Measurements from ENCODE around the gene GALNT18.

The GALNT18 gene

GRCh38 chr11:11622340-11622706, 518 bp upstream of the GALNT18 start:
- POLR2A ChIA-PET, result no interaction called here
- DNase-seq (ENCODE audit: extremely low spot score), result no peak
- CTCF ChIA-PET, result interaction anchor here (1.0 to 3.0 kb wide), 7 partner anchors 10 to 585 kb away, joined by 3 to 14 read pairs (median 3); no protein-coding TSS in a partner anchor

GRCh38 chr11:11620921-11621572, 758 bp downstream of the GALNT18 start:
- TF ChIP-seq, protein P1, sequence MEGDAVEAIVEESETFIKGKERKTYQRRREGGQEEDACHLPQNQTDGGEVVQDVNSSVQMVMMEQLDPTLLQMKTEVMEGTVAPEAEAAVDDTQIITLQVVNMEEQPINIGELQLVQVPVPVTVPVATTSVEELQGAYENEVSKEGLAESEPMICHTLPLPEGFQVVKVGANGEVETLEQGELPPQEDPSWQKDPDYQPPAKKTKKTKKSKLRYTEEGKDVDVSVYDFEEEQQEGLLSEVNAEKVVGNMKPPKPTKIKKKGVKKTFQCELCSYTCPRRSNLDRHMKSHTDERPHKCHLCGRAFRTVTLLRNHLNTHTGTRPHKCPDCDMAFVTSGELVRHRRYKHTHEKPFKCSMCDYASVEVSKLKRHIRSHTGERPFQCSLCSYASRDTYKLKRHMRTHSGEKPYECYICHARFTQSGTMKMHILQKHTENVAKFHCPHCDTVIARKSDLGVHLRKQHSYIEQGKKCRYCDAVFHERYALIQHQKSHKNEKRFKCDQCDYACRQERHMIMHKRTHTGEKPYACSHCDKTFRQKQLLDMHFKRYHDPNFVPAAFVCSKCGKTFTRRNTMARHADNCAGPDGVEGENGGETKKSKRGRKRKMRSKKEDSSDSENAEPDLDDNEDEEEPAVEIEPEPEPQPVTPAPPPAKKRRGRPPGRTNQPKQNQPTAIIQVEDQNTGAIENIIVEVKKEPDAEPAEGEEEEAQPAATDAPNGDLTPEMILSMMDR (IDR thresholded peaks at IDR 0.05; ENCODE audit: control extremely low read depth, extremely low read depth, low read depth, missing control alignments), result peak; percentile 17
- ChIA-PET POLR2A (interaction anchor here (0.6 kb wide), 1 partner anchor 129 kb away, joined by 3 read pairs; no protein-coding TSS in a partner anchor), CTCF (interaction anchor here (1.1 to 3.0 kb wide), 9 partner anchors 9 to 585 kb away, joined by 3 to 14 read pairs (median 3); no protein-coding TSS in a partner anchor)
- DNase-seq (ENCODE audit: extremely low spot score), result peak; percentile 45

More at GRCh38 chr11:11622340-11622706, 518 bp upstream of the GALNT18 start:
- TF ChIP-seq, protein P1 (IDR thresholded peaks at IDR 0.05; ENCODE audit: control extremely low read depth, extremely low read depth, low read depth, missing control alignments), result no peak

DNA sequence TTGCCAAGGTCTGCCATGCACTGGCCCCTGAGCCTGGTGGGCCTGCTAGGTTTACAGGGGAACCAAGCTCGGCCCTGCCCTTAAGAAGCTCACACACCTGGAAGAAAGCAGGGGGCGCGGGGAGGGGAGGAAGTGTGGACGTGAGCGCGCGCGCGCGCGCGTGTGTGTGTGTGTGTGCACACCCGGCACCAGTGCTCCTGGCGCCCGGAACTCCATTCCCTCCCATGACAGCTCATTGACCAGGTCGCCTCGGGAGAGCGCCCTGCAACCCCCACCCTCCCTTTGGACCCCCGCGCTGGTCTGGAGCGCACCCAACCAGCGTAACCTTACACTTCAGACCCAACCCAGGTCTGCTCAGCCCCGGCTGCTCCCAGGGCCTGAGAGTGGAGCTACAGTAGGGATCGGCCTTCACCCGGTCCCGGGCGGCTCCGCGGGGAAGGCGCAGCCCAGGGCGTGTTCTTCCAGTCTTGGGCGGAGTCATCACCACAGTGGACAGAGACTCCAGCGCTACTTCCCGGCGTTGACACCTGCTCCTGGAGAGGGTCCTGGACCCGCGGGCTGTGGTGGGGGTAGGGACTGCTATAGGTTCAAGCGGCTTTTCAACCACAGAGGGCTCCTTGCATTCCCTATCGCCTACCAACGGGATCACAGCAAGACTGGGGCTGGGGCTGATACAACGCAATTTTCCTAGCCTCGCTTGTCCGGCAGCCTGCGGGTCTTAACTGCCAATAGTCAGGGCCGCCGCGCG, 1.5 kb downstream of the GALNT18 start:
- POLR2A ChIA-PET, result no interaction called here
- TF ChIP-seq, protein P1 (IDR thresholded peaks at IDR 0.05; ENCODE audit: control extremely low read depth, extremely low read depth, low read depth, missing control alignments), result no peak
- CTCF ChIA-PET, result interaction anchor here (1.3 to 3.0 kb wide), 2 partner anchors 15 to 584 kb away, joined by 3 to 10 read pairs; no protein-coding TSS in a partner anchor
- DNase-seq (ENCODE audit: extremely low spot score), result peak; percentile 37

DNA sequence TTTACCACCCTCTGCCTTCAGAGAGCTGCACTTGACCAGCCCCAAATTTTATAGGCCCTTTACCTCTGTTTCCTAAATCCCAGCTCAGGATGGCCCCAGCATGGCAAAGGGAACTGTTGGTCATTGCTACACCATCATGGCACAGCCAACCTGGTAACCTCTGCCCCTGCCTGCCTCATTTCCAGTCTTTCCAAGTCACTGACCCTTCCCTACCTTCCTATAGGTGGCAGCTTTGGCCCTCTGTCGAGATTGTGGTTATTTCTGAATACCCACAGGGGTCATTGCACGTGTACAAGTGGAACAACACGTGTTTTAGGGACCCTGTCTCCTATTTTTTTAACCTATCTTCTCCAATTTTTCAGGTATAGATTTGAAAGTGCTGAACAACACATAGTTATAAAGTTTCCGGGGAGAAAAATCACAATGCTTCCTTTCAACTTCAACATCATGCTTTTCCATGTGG, 2.8 kb downstream of the GALNT18 start:
- TF ChIP-seq, protein P1 (IDR thresholded peaks at IDR 0.05; ENCODE audit: control extremely low read depth, extremely low read depth, low read depth, missing control alignments), result peak; percentile 9
- POLR2A ChIA-PET, result no interaction called here
- no peak for DNase-seq (ENCODE audit: extremely low spot score)
- CTCF ChIA-PET, result interaction anchor here (1.0 to 2.1 kb wide), 3 partner anchors 10 to 591 kb away, joined by 3 to 7 read pairs (median 6); no protein-coding TSS in a partner anchor

- no peak for DNase-seq (ENCODE audit: extremely low spot score)
- ChIA-PET CTCF (interaction anchor here (1.0 kb wide), 1 partner anchor 32 kb away, joined by 3 read pairs; no protein-coding TSS in a partner anchor), POLR2A (no interaction called here)
- TF ChIP-seq, protein P1 (IDR thresholded peaks at IDR 0.05; ENCODE audit: control extremely low read depth, extremely low read depth, low read depth, missing control alignments), result no peak
Observed at GRCh38 chr11:11615086-11615485, 6.7 kb downstream of the GALNT18 start.

GRCh38 chr11:11612439-11612838, 9.4 kb downstream of the GALNT18 start:
- no peak for DNase-seq (ENCODE audit: extremely low spot score)
- ChIA-PET CTCF (interaction anchor here (1.1 to 3.4 kb wide), 3 partner anchors 9 to 23 kb away, joined by 3 to 14 read pairs (median 3); partner anchors contain the start of gene GALNT18), POLR2A (no interaction called here)
- TF ChIP-seq, protein P1 (IDR thresholded peaks at IDR 0.05; ENCODE audit: control extremely low read depth, extremely low read depth, low read depth, missing control alignments), result no peak
